ENCODE results near the gene C13orf42. TPM values are rescaled to one million over a fixed set of nuclear protein-coding genes. Genes with fewer than 3 reads are reported as not detected.

The C13orf42 gene
- total RNA-seq, 1 experiment from 2014 or later = not detected

GRCh38 chr13:51152701-51153100, 41.6 kb upstream of the C13orf42 start:
- no peaks in the 10 kb centered on the region for H4K20me1 ChIP-seq (ENCODE audit: insufficient read depth, low read depth, low read length)
- no peak overlapping the region for H3K27ac ChIP-seq (ENCODE audit: low read length)
- no peak overlapping the region for H2AFZ ChIP-seq (ENCODE audit: low read length)
- no peaks in the 10 kb centered on the region for H3K27me3 ChIP-seq (ENCODE audit: low read length)
- no peaks in the 10 kb centered on the region for H3K4me1 ChIP-seq (ENCODE audit: low read length)
- no peak overlapping the region for H3K4me3 ChIP-seq (ENCODE audit: low read length)
- H3K4me2 ChIP-seq (ENCODE audit: low read depth, low read length, poor library complexity, severe bottlenecking) = no peak overlapping the region
- no peaks in the 10 kb centered on the region for H3K36me3 ChIP-seq (ENCODE audit: insufficient read depth, low read length)
- DNase-seq = no peak
- H3K9me2 ChIP-seq (replicated peaks; ENCODE audit: insufficient read depth, low read length) = no peaks in the 10 kb centered on the region
- no peaks in the 10 kb centered on the region for H3K79me2 ChIP-seq (ENCODE audit: low read length)
- no peaks in the 10 kb centered on the region for H3K9me3 ChIP-seq (ENCODE audit: low read length)
- no peak overlapping the region for H3K9ac ChIP-seq (ENCODE audit: low read length)

DNA sequence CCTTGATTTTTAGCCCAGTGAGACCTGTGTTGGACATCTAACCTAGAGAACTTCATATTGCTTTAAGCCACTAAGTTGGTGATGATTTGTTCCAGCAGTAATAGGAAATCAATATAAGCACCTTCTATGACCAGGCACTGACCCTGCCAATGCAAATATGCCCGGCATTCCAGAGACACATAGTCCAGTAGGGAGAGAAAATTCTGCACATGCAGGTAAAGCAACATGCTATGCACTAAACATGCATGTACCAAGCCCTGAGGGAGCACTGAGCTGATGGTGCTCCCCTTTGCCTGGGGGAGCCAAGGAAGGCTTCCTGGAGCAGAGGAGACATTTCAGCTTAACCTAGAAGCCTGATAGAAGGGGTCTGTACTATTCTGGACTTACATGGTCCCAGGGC, 40.4 kb upstream of the C13orf42 start:
- Histone ChIP-seq H3K27me3 (ENCODE audit: low read length) (no peaks in the 10 kb centered on the region), H4K20me1 (ENCODE audit: insufficient read depth, low read depth, low read length) (no peaks in the 10 kb centered on the region), H3K36me3 (ENCODE audit: insufficient read depth, low read length) (no peaks in the 10 kb centered on the region), H3K9ac (ENCODE audit: low read length) (no peak overlapping the region), H3K4me3 (ENCODE audit: low read length) (no peak overlapping the region), H3K27ac (ENCODE audit: low read length) (no peak overlapping the region), H3K4me1 (ENCODE audit: low read length) (no peaks in the 10 kb centered on the region), H3K9me2 (replicated peaks; ENCODE audit: insufficient read depth, low read length) (no peaks in the 10 kb centered on the region), H3K79me2 (ENCODE audit: low read length) (no peaks in the 10 kb centered on the region), H3K4me2 (ENCODE audit: low read depth, low read length, poor library complexity, severe bottlenecking) (no peak overlapping the region), H2AFZ (ENCODE audit: low read length) (no peak overlapping the region), H3K9me3 (ENCODE audit: low read length) (no peaks in the 10 kb centered on the region)
- no peak for DNase-seq

DNA sequence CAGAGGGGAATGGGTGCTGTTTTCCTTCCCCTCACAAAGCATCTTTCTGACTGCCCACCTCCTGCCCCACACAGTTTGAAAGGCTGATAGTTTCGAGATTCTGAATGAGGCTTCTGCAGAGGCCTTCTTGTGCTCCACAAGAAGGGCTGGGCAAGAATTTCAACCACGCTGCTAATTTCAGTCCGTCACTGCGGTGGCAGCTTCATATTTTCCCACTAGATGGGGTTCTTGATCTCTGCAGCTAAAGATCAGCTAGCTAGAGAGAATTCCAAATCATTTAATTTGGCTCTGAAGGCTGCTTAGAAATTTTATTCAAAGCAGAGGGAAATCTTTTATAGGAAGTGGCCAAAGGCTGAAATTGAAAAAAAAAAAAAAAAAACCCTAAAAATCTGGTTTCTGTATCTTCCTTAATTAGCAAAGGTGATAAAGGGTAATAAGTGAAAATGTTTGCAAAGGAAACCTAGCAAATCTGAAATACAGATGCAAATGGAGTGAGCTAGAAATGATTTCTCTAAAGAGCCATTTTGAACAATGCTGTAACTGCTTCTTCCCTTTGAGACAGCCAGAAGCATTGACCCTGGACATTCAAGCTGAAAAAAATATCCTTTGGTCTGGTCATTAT, 38.0 kb upstream of the C13orf42 start:
- H3K27ac ChIP-seq (ENCODE audit: low read length) = no peak overlapping the region
- H3K9me3 ChIP-seq (ENCODE audit: low read length) = no peaks in the 10 kb centered on the region
- H3K27me3 ChIP-seq (ENCODE audit: low read length) = no peaks in the 10 kb centered on the region
- H3K4me3 ChIP-seq (ENCODE audit: low read length) = no peak overlapping the region
- H3K9me2 ChIP-seq (replicated peaks; ENCODE audit: insufficient read depth, low read length) = no peaks in the 10 kb centered on the region
- no peaks in the 10 kb centered on the region for H3K36me3 ChIP-seq (ENCODE audit: insufficient read depth, low read length)
- DNase-seq = peak; percentile 72
- no peaks in the 10 kb centered on the region for H3K79me2 ChIP-seq (ENCODE audit: low read length)
- no peak overlapping the region for H3K9ac ChIP-seq (ENCODE audit: low read length)
- H4K20me1 ChIP-seq (ENCODE audit: insufficient read depth, low read depth, low read length) = no peaks in the 10 kb centered on the region
- H3K4me2 ChIP-seq (ENCODE audit: low read depth, low read length, poor library complexity, severe bottlenecking) = no peak overlapping the region
- H2AFZ ChIP-seq (ENCODE audit: low read length) = no peak overlapping the region
- no peaks in the 10 kb centered on the region for H3K4me1 ChIP-seq (ENCODE audit: low read length)

DNA sequence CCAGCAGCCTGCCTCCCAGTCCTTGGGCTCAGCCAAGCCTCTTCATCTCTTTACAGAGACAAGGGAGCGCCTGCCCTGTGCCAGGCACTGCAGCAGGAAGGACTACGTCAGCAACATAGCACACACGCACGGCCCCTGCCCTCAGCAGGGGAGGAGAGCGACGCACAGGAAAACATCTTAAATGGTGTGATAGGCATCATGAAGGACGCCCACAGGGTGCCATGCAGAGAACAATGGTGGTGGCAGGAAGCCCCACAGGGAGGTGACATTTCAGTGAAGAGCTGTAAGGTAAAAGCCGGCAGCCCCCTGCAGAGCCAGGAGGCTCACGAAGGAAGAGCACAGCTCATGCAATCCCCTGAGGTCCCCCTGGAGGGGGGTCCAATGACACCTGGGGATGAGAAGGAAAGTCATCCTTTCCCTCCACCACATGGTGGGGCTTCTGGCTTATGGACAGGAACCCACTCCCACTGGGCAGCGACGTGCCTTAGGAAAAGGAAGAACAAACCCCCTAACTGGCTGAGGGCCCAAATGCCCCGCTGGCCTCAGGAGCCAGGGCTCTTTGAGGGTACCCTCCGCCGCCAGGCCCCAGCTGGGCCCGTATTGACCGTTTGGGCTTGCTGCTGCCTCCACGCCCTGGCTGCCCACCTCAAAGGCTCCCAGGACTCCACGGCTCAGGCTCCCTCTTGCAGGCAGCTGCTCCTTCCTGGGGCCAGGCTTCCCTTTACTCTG, 37.3 kb upstream of the C13orf42 start:
- H3K9me3 ChIP-seq (ENCODE audit: low read length) = no peaks in the 10 kb centered on the region
- H3K36me3 ChIP-seq (ENCODE audit: insufficient read depth, low read length) = no peaks in the 10 kb centered on the region
- no peak overlapping the region for H2AFZ ChIP-seq (ENCODE audit: low read length)
- H3K9me2 ChIP-seq (replicated peaks; ENCODE audit: insufficient read depth, low read length) = no peaks in the 10 kb centered on the region
- H3K27me3 ChIP-seq (ENCODE audit: low read length) = no peaks in the 10 kb centered on the region
- no peak for DNase-seq
- H4K20me1 ChIP-seq (ENCODE audit: insufficient read depth, low read depth, low read length) = no peaks in the 10 kb centered on the region
- no peak overlapping the region for H3K4me3 ChIP-seq (ENCODE audit: low read length)
- no peak overlapping the region for H3K27ac ChIP-seq (ENCODE audit: low read length)
- H3K79me2 ChIP-seq (ENCODE audit: low read length) = no peaks in the 10 kb centered on the region
- H3K4me2 ChIP-seq (ENCODE audit: low read depth, low read length, poor library complexity, severe bottlenecking) = no peak overlapping the region
- no peaks in the 10 kb centered on the region for H3K4me1 ChIP-seq (ENCODE audit: low read length)
- H3K9ac ChIP-seq (ENCODE audit: low read length) = no peak overlapping the region

- Histone ChIP-seq H3K9me2 (replicated peaks; ENCODE audit: insufficient read depth, low read length) (no peaks in the 10 kb centered on the region), H3K4me2 (ENCODE audit: low read depth, low read length, poor library complexity, severe bottlenecking) (no peak overlapping the region), H3K4me3 (ENCODE audit: low read length) (no peak overlapping the region), H3K9ac (ENCODE audit: low read length) (no peak overlapping the region), H4K20me1 (ENCODE audit: insufficient read depth, low read depth, low read length) (no peaks in the 10 kb centered on the region), H2AFZ (ENCODE audit: low read length) (no peak overlapping the region), H3K27ac (ENCODE audit: low read length) (no peak overlapping the region), H3K9me3 (ENCODE audit: low read length) (no peaks in the 10 kb centered on the region), H3K79me2 (ENCODE audit: low read length) (no peaks in the 10 kb centered on the region), H3K36me3 (ENCODE audit: insufficient read depth, low read length) (no peaks in the 10 kb centered on the region), H3K27me3 (ENCODE audit: low read length) (no peaks in the 10 kb centered on the region), H3K4me1 (ENCODE audit: low read length) (no peaks in the 10 kb centered on the region)
- DNase-seq = no peak
Observed at GRCh38 chr13:51147732-51148131, 36.7 kb upstream of the C13orf42 start.

DNA sequence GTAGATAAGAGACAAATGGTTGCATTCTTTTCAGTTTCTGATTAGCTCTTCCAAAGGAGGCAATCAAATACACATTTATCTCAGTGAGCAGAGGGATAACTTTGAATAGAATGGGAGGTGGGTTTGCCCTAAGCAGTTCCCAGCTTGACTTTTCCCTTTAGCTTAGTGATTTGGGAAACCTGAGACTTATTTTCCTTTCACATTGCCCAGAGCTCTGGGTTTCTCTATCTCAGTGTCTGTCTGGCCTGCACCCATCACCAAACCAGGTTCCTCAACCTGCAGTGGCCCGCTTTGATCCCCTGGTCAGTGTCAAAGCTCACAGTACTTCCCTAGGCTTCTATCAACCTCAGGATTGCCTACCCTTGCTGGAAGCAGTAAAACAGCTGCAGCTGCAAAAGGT, 35.6 kb upstream of the C13orf42 start:
- Histone ChIP-seq H3K27me3 (ENCODE audit: low read length) (no peaks in the 10 kb centered on the region), H3K9me3 (ENCODE audit: low read length) (no peaks in the 10 kb centered on the region), H3K4me1 (ENCODE audit: low read length) (no peaks in the 10 kb centered on the region), H3K4me2 (ENCODE audit: low read depth, low read length, poor library complexity, severe bottlenecking) (no peak overlapping the region), H3K9ac (ENCODE audit: low read length) (no peak overlapping the region), H3K4me3 (ENCODE audit: low read length) (no peak overlapping the region), H4K20me1 (ENCODE audit: insufficient read depth, low read depth, low read length) (no peaks in the 10 kb centered on the region), H3K79me2 (ENCODE audit: low read length) (no peaks in the 10 kb centered on the region), H3K27ac (ENCODE audit: low read length) (no peak overlapping the region), H2AFZ (ENCODE audit: low read length) (no peak overlapping the region), H3K36me3 (ENCODE audit: insufficient read depth, low read length) (no peaks in the 10 kb centered on the region), H3K9me2 (replicated peaks; ENCODE audit: insufficient read depth, low read length) (no peaks in the 10 kb centered on the region)
- DNase-seq = no peak

DNA sequence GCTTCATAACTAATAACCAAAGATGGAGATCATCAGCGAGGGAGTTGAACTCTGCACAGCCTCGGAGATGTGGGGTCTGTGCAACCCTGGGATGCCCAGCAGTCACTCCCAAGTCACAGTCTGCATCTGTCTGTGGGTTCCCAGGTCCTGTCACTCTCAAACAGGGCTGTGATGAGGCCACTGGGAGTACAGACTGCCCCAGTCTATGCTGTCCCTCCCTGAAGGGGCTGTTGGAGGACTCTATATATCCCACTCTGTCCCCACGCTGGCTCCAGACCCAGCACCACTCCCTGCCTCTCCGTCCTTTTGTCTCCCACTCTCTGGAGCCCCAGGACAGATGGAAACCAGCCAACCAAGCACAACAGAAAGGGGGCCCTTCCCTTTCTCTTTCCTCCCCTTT, 26.2 kb upstream of the C13orf42 start:
- H3K4me1 ChIP-seq (ENCODE audit: low read length) = no peaks in the 10 kb centered on the region
- H3K79me2 ChIP-seq (ENCODE audit: low read length) = no peaks in the 10 kb centered on the region
- no peaks in the 10 kb centered on the region for H3K9me2 ChIP-seq (replicated peaks; ENCODE audit: insufficient read depth, low read length)
- no peak overlapping the region for H3K9ac ChIP-seq (ENCODE audit: low read length)
- no peak overlapping the region for H3K4me2 ChIP-seq (ENCODE audit: low read depth, low read length, poor library complexity, severe bottlenecking)
- DNase-seq = no peak
- H3K9me3 ChIP-seq (ENCODE audit: low read length) = no peaks in the 10 kb centered on the region
- no peaks in the 10 kb centered on the region for H3K36me3 ChIP-seq (ENCODE audit: insufficient read depth, low read length)
- no peak overlapping the region for H3K4me3 ChIP-seq (ENCODE audit: low read length)
- H4K20me1 ChIP-seq (ENCODE audit: insufficient read depth, low read depth, low read length) = no peaks in the 10 kb centered on the region
- no peak overlapping the region for H3K27ac ChIP-seq (ENCODE audit: low read length)
- H3K27me3 ChIP-seq (ENCODE audit: low read length) = no peaks in the 10 kb centered on the region
- H2AFZ ChIP-seq (ENCODE audit: low read length) = no peak overlapping the region

GRCh38 chr13:51136276-51136980, 25.4 kb upstream of the C13orf42 start:
- DNase-seq = no peak
- H3K9me3 ChIP-seq (ENCODE audit: low read length) = no peaks in the 10 kb centered on the region
- H3K4me2 ChIP-seq (ENCODE audit: low read depth, low read length, poor library complexity, severe bottlenecking) = no peak overlapping the region
- H3K4me3 ChIP-seq (ENCODE audit: low read length) = no peak overlapping the region
- no peak overlapping the region for H3K27ac ChIP-seq (ENCODE audit: low read length)
- no peaks in the 10 kb centered on the region for H3K27me3 ChIP-seq (ENCODE audit: low read length)
- H4K20me1 ChIP-seq (ENCODE audit: insufficient read depth, low read depth, low read length) = no peaks in the 10 kb centered on the region
- no peaks in the 10 kb centered on the region for H3K9me2 ChIP-seq (replicated peaks; ENCODE audit: insufficient read depth, low read length)
- H3K4me1 ChIP-seq (ENCODE audit: low read length) = no peaks in the 10 kb centered on the region
- no peaks in the 10 kb centered on the region for H3K79me2 ChIP-seq (ENCODE audit: low read length)
- no peak overlapping the region for H2AFZ ChIP-seq (ENCODE audit: low read length)
- H3K9ac ChIP-seq (ENCODE audit: low read length) = no peak overlapping the region
- no peaks in the 10 kb centered on the region for H3K36me3 ChIP-seq (ENCODE audit: insufficient read depth, low read length)

Data from Karpas-422 (cell line).